Stimulated activated CD8-positive, alpha-beta memory T cell treated with anti-CD3 and anti-CD28 coated beads, Interleukin-2, amount 100 ng/mL, for 48 hours (primary cell): Measurements from ENCODE around the gene PPCDC.

Experiments
- DNase-seq, 2 donors: peaks; one replicate each; pipeline ENCODE4 v3.0.0-alpha.2; 2020; ENCODE audit warnings: low read depth in 2 of 2

The PPCDC gene

GRCh38 chr15:75008629-75009326, 14.6 kb upstream of the PPCDC start:
- no peak for DNase-seq

GRCh38 chr15:75016431-75016830, 7.0 kb upstream of the PPCDC start:
- DNase-seq, result no peak

DNA sequence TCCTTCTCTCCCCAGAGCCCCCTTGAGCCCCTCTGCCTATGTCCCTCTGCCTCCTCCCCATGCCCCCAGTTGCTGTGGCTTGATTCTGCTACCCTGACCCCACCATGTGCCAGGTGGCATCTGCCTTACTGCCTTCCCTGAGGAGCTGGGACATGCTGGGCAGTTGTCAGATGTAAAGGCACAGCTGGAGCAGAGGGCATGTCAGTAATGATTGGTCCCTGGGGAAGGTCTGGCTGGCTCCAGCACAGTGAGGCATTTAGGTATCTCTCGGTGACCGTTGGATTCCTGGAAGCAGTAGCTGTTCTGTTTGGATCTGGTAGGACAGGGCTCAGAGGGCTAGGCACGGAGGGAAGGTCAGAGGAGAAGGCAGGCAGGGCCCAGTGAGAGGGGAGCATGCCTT, 3.5 kb upstream of the PPCDC start:
- DNase-seq, result no peak

DNA sequence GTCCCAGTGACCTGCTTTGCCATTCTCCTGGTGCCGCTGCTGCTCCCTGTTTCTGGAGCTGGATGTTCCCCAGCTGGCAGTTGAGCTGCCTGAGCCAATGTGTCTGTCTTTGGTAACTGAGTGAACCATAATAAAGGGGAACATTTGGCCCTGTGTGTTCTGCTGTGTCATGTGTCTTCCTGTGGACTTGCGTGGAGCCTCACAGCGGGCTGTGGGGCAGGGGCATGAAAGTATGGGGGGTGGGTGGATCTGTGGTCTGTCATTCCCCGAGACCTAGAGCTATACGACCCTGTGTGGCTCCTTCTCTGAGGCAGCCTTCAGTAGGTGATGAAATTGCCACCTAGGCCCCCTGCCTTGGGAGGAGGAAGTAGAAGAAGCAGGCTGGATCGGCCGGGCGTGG, 2.0 kb upstream of the PPCDC start:
- DNase-seq, result no peak

GRCh38 chr15:75022783-75023180, 608 bp upstream of the PPCDC start:
- no peak for DNase-seq

DNA sequence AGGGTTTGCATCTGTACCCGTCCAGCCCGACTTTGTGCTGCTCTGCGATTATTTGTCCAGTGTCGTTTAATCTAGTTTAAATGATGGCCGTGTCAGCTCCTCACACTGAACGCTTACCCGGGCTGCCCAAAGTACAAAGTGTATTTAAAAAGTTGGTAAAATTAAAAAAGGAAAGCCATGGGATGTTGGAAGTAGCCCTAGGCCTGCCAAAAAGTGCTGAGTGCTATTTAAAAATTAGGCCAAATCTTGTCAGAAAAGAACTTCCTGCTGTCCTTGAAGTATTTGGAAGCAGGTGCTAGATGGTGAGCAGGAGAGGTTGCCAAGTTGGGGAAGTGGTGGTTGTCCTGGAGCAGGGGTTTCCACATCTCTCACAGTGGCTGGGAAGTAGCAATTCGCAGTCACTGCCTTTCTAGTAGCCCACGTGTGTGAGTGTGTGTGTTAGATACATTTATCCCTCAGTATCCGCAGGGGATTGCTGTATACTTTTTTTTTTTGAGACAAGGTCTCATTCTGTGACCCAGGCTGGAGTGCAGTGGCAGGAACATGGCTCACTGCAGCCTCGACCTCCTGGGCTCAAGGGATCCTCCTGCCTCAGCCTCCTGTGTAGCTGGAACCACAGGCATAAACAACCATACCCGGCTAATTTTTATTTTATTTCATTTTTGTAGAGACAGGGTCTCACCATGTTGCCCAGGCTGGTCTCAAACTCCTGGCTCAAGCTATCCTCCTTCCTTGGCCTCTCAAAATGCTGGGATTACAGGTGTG, 664 bp downstream of the PPCDC start:
- DNase-seq, result no peak

DNA sequence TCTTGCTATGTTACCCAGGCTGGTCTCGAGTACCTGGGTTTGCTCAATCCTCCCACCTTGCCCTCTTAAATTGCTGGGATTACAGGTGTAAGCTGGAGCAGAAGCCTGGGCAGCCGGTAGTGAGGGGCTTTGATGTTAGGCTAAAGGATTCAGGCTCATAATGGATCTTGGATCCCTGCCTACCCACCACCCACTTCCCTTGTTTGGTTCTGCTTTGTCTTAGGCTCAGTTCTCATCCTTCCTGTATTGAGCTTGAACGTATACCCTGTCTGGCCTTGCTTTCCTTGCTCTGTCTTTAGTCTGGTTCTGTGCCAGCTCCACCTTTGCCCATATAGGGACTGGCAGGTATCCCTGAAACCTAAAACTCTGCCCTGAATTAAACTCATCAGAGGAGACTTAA, 1.7 kb downstream of the PPCDC start:
- DNase-seq, result no peak

- no peak for DNase-seq
These were observed 2.3 kb downstream of the PPCDC start for GRCh38 chr15:75025548-75026260.

GRCh38 chr15:75027551-75027950, 4.2 kb downstream of the PPCDC start:
- no peak for DNase-seq

GRCh38 chr15:75028991-75029377, 5.6 kb downstream of the PPCDC start:
- DNase-seq, result no peak

GRCh38 chr15:75029378-75030022, 6.1 kb downstream of the PPCDC start:
- DNase-seq, result peak; percentile 76 to 85

DNA sequence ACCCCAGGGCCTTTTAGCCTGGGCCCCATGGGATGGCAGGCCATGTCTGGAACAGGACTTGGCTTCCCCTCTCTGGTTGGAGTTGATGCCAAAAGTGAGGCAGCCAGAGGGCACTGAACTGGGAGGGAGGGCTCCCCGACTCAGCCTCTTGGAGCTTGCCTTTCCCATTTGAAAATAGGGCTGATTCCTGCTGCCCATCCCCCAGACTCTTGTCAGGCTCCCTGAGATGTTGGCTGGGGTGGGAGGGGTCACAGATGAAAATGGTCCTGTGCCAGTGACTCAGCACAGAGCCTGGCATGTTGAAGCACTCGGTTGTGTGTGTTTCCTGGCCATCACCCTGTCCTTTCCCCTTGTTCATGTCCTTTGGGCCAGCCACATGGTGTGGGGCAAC, 6.6 kb downstream of the PPCDC start:
- DNase-seq, result no peak

- no peak for DNase-seq
These were observed 7.0 kb downstream of the PPCDC start for GRCh38 chr15:75030424-75030823.

DNA sequence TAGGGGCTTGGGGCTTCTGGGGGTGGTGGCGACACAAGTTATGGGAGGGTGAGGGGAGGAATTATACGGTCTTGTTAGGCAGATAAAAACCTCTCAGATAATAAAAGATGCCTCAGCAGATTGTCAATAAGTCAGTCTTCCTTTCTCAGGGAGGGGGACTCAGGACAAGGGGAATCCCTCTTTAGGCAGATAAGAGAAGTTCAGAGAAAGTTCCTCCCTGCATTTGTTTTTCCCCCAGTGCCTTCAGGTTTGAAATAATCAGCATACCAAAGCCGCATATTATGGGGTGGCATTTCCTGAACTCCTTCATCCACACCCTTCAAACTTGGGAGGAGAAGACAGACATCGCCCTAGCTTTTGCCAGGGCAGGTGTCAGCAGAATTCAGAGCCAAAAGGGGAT, 8.5 kb downstream of the PPCDC start:
- DNase-seq, result no peak

DNA sequence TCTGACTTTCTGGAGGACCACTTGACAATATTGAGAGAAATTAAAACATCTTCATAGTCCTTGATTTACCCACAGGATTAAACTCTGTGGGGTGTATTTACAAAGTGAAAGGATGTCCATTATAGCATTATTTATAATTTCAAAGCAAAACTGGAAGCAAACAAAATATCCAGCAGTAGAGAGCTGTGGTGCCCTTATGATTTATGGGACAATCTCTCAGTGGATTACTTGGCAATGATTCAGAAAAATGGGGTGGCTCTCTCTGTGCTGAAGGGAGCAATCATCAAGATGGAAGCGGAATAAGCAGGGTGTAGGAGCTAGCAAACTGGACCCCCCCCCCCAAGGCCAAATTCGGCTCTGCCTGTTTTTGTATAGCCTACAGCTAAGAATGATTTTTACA, 9.0 kb downstream of the PPCDC start:
- DNase-seq, result no peak

- no peak for DNase-seq
These were observed 10.4 kb downstream of the PPCDC start for GRCh38 chr15:75033809-75034208.

DNA sequence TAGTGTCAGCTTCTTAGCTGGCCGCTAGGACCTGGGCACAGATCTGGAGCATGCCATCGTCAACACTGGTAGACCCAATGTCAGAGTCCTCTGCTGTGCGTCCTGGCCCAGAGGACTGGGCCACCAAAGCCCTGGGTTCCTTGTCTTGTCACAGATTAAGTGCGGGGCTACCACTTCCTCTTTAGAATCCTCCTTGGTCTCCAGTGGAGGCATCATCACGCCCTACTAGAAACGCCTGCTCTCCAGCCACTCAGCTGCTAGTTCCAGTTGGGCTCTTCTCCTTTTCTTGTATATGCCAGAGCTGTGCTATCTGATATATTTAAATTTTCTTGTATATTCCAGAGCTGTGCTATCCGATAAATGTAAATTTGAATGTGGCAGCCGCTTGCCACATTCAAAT, 11.2 kb downstream of the PPCDC start:
- DNase-seq, result no peak

- DNase-seq, result no peak
These were observed 12.8 kb downstream of the PPCDC start for GRCh38 chr15:75036212-75036616.

- DNase-seq, result no peak
These were observed 14.3 kb downstream of the PPCDC start for GRCh38 chr15:75037685-75038084.

DNA sequence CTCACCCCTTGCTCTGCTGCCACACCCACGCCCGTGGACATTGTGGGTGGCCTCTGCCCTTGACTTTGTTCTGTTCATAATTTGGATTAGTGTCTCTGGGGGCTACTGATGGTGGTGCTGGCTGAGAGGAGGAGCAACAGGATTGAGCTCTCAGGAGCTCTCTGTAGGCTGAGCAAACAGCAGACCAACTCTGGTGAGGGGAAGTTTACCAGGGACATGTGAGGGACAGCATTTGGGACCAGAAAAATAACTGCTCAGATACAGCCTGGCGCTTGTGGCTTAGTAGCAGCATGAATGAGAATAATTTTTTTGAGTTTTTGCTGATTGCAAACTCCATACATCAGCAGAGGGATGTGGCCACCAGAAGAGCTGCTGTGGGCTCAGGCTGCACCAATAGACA, 14.8 kb downstream of the PPCDC start:
- no peak for DNase-seq

DNA sequence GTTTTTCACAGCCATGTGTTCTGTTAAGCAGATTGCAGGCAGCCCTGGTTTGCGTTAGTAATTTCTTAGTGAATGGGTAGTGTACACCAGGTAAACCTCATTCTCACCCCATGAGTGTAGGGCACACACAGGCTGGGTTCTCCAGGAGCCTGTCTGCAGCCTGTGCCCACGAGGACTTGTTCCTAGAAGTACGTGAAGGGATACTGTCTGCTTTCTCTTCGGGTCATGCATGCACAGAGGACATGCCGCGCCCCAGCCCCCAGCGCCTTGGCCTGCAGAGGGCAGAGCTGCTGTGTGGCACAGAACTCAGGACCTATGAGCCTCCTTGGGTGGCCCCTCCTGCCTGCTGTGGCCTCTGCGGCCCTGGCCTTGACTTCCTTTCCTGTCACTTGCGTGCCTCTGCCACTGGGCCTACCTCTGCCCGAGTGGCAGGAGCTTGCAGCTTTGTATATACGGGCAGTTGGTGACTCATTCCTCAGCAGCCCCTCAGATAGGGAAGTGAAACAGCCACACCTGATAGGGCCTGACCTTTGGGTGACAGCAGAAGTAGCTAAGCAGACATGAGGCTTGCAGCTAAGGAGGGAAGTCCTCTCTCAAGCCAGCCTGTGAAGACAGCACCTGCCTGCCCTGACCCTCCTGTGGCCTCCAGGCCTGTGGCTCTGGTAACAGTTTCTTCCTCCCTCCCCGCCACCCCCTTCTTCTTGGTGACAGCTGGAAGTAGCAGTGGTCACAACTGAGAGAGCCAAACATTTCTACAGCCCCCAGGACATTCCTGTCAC, 19.5 kb downstream of the PPCDC start:
- peak; percentile 56 to 57 for DNase-seq
